Measurements from ENCODE around the gene CERK.

Gene CERK

GRCh38 chr22:46732513-46732912 is 5.5 kb downstream of the CERK start:
- Histone ChIP-seq H3K27ac (no peak overlapping the region), H3K9ac (no peak overlapping the region), H3K27me3 (ENCODE audit: insufficient read depth, low read depth) (no peaks in the 10 kb centered on the region), H4K20me1 (ENCODE audit: insufficient read depth) (no peaks in the 10 kb centered on the region), H2AFZ (ENCODE audit: low read depth) (no peak overlapping the region), H3K36me3 (ENCODE audit: insufficient read depth) (no peaks in the 10 kb centered on the region), H3K4me1 (ENCODE audit: low read depth, poor library complexity, severe bottlenecking) (peaks cover 9% of the 10 kb centered on the region), H3K4me3 (IDR thresholded peaks at IDR 0.05; ENCODE audit: insufficient read depth, low read depth, low read length) (no peak overlapping the region), H3K79me2 (ENCODE audit: insufficient read depth, low read depth) (peaks cover 35% of the 10 kb centered on the region), H3K4me2 (no peak overlapping the region)
- TF ChIP-seq CTCF (conservative IDR thresholded peaks at IDR 0.05; ENCODE audit: low read depth, low read length) = no peak

- Histone ChIP-seq H3K27me3 (ENCODE audit: insufficient read depth, low read depth) (no peaks in the 10 kb centered on the region), H3K4me2 (no peak overlapping the region), H3K36me3 (ENCODE audit: insufficient read depth) (no peaks in the 10 kb centered on the region), H2AFZ (ENCODE audit: low read depth) (no peak overlapping the region), H3K79me2 (ENCODE audit: insufficient read depth, low read depth) (peaks cover 31% of the 10 kb centered on the region), H3K4me1 (ENCODE audit: low read depth, poor library complexity, severe bottlenecking) (peaks cover 9% of the 10 kb centered on the region), H3K4me3 (IDR thresholded peaks at IDR 0.05; ENCODE audit: insufficient read depth, low read depth, low read length) (no peak overlapping the region), H3K27ac (no peak overlapping the region), H4K20me1 (ENCODE audit: insufficient read depth) (no peaks in the 10 kb centered on the region), H3K9ac (no peak overlapping the region)
- TF ChIP-seq CTCF (conservative IDR thresholded peaks at IDR 0.05; ENCODE audit: low read depth, low read length) = no peak
Measured at GRCh38 chr22:46732041-46732379, 6.0 kb downstream of the CERK start.

- H3K36me3 ChIP-seq (ENCODE audit: insufficient read depth) = no peaks in the 10 kb centered on the region
- no peak overlapping the region for H3K4me2 ChIP-seq
- no peaks in the 10 kb centered on the region for H4K20me1 ChIP-seq (ENCODE audit: insufficient read depth)
- peaks cover 5% of the 10 kb centered on the region for H3K4me1 ChIP-seq (ENCODE audit: low read depth, poor library complexity, severe bottlenecking)
- H3K27ac ChIP-seq = no peak overlapping the region
- H3K79me2 ChIP-seq (ENCODE audit: insufficient read depth, low read depth) = peaks cover 25% of the 10 kb centered on the region; the same call in 1 of the 2 replicates
- no peak for TF ChIP-seq CTCF (conservative IDR thresholded peaks at IDR 0.05; ENCODE audit: low read depth, low read length)
- H2AFZ ChIP-seq (ENCODE audit: low read depth) = no peak overlapping the region
- H3K4me3 ChIP-seq (IDR thresholded peaks at IDR 0.05; ENCODE audit: insufficient read depth, low read depth, low read length) = no peak overlapping the region
- H3K27me3 ChIP-seq (ENCODE audit: insufficient read depth, low read depth) = no peaks in the 10 kb centered on the region
- H3K9ac ChIP-seq = no peak overlapping the region
Measured at GRCh38 chr22:46731246-46732040, 6.6 kb downstream of the CERK start.

- peaks cover 18% of the 10 kb centered on the region; the same call in 1 of the 2 replicates for H3K79me2 ChIP-seq (ENCODE audit: insufficient read depth, low read depth)
- no peak overlapping the region for H3K9ac ChIP-seq
- H2AFZ ChIP-seq (ENCODE audit: low read depth) = no peak overlapping the region
- no peak for TF ChIP-seq CTCF (conservative IDR thresholded peaks at IDR 0.05; ENCODE audit: low read depth, low read length)
- H3K4me2 ChIP-seq = no peak overlapping the region
- H3K27ac ChIP-seq = no peak overlapping the region
- H4K20me1 ChIP-seq (ENCODE audit: insufficient read depth) = no peaks in the 10 kb centered on the region
- no peaks in the 10 kb centered on the region for H3K4me1 ChIP-seq (ENCODE audit: low read depth, poor library complexity, severe bottlenecking)
- no peak overlapping the region for H3K4me3 ChIP-seq (IDR thresholded peaks at IDR 0.05; ENCODE audit: insufficient read depth, low read depth, low read length)
- no peaks in the 10 kb centered on the region for H3K36me3 ChIP-seq (ENCODE audit: insufficient read depth)
- no peaks in the 10 kb centered on the region for H3K27me3 ChIP-seq (ENCODE audit: insufficient read depth, low read depth)
Measured at GRCh38 chr22:46730568-46731245, 7.3 kb downstream of the CERK start.
